NCI-H446 treated with DMSO at 0.1 percent for 48 hours (cell line): ENCODE measurements around the gene HADHB.
"Not testable (repeated sequence)": the region's sequence is repeated elsewhere in the genome, so short reads cannot be mapped to it uniquely, and the experiment has no call there.

Experiments
- DNase-seq: peaks from one replicate; lab custom pipeline; 2025; lab: John Stamatoyannopoulos, UW

HADHB gene

DNA sequence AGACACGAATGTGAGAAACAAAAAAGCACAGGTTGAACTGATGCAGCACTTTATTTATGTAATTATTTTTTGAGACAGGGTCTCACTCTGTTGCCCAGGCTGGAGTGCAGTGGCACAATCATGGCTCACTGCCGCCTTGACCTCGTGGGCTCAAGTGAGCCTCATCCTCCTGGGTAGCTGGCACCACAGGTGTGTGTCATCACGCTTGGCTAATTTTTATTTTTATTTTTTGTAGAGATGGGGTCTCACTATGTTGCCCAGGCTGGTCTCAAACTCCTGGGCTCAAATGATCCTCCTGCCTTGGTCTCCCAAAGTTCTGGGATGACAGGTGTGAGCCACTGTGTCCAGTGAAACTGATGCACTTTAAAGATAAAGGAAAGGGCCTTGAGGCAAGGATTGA lies 84.3 kb downstream of the HADHB start:
- DNase-seq: not testable (repeated sequence)

DNA sequence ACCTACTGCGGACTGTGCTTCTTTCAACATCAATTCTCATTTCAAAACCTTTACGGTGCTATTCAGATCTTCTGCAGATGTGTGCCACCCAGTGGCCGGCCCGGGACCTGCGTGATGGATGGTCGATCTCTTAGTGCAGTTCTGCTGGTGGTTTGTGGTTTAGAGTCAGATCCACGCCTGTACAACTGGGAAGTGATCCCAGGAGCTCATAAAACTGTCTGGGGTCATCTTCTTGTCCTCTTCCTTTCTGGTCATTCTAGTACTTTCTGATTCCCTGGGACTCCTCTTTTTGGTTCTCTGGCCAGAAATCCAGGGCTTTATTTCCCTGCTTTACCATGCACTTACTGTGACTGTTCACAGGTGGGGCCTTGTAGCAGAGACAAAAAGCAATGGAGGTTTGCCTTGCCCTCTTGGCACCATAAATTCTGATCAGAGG lies 85.4 kb downstream of the HADHB start:
- peak; percentile 45 for DNase-seq

DNA sequence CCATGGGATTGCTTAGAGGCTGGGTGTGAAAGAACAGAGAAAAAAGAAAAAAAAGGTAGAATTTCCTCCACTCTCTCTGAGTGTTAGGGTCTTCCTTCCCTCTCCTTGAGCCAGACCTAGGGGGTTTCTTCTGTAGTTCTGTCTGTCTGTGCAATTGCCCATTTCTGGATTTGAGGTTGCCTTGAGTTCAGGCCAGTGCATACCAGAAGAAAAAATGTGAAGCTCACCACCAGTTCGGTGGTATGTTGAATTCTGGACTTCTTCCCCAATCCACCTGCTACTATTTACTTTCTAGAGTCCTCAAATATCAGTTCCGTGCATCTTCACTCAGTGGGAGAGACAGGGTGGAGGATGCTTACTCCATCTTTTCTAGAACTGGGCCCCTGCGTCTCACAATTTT lies 85.9 kb downstream of the HADHB start:
- DNase-seq: no peak

DNA sequence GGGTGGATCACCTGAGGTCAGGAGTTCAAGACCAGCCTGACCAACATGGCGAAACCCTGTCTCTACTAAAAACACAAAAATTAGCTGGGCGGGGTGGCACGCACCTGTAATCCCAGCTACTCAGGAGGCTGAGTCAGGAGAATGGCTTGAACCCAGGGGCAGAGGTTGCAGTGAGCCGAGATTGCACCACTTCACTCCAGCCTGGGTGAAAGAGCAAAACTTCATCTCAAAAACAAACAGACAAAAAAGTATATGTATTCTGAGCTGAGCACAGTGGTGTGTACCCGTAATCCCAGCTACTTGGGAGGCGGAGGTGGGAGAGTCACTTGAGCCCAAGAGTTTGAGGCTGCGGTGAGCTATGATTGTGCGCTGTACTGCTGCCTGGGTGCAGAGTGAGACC lies 86.6 kb downstream of the HADHB start:
- not testable (repeated sequence) for DNase-seq

DNA sequence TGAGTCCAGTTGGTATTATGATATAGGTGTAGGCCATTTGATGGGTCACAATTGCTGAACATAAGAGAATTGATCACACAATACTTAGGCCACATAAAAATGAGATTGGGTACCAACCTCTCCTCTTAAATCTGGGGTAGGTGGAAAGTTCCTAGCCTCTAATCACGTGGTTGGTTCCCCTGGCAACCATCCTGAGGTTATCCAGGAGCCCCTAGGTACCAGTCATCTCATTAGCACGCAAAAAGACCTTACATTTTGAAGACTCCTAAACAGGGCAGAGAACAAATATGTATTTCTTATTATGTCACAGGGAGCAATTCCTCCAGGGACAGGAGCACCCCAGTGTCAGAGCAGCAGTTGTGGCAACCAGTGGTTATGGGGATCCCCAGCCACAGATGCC lies 88.6 kb downstream of the HADHB start:
- no peak for DNase-seq

DNA sequence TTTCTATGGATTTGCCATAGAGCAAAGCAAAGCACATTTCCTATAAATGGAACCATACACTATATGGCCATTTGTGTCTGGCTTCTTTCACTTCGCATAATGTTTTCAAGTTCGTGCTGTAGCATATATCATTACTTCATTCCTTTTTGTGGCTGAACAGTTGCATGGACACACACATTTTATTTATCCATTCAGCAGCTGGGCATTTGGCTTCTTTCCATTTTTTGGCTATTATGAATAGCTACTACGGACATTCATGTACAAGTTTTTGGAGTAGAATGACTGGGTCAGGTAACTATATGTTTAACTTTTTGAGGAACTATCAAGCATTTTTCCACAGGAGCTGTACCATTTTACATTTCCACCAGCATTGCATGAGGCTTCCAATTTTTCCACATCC lies 90.5 kb downstream of the HADHB start:
- DNase-seq: no peak

DNA sequence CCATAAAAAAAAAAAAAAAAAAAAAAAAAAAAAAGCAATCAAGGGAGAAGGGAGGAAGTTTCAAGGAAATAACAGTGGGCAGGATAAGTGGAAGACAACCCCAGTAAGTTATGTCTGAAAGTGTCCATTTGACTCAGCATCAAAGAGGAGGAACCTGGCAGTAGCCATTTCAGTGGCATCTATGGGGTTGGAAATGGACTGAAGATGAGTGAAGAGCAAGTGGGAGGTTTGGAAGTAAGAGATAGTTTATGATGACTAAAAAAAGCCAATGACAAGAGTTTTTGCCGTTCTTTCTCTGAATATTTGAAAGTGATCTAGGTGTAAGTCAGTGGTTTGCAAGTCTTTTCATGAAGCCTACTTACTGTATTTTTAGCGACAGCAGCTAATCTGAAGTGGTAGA lies 92.0 kb downstream of the HADHB start:
- DNase-seq: no peak

DNA sequence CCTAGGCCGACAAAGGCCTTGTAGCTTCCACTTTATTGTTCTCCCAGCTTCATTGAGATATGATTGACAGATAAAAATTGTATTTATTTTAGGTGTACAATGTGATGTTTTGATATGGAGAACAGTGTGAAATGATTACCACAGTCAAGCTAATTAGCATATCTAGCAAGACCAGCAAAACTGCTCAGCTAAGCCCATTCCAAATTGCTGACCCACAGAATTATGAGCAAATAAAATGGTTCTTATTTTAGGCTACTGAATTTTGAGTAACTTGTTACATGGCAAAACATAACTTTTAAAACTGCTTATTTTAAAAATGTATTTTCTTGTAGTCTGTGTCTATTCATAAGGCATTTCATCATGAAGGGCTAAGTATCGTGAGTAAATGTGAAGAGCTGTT lies 92.6 kb downstream of the HADHB start:
- no peak for DNase-seq
